HG02981 (cell line): ENCODE data around the gene DCXR.

Source experiments
- ATAC-seq: cut with Tn5 transposase; IDR thresholded peaks from one replicate; pipeline ENCODE4 v1.9.1; 2021; ENCODE audit warnings: mild to moderate bottlenecking, moderate library complexity; ENCODE audit not compliant: unreplicated experiment

DCXR gene

GRCh38 chr17:82024859-82025258, 12.6 kb downstream of the DCXR start:
- ATAC-seq: no peak

GRCh38 chr17:82023447-82024241, 13.9 kb downstream of the DCXR start:
- no peak for ATAC-seq

- peak; percentile 81 for ATAC-seq
These were observed 14.5 kb downstream of the DCXR start, which contains the start of gene LRRC45 for GRCh38 chr17:82022981-82023446. Gene LRRC45 (plus strand): TSS chr17:82023305. CDS start chr17:82023644, 339 bp downstream.

- no peak for ATAC-seq
These were observed 15.1 kb downstream of the DCXR start, which contains the start of gene CENPX for GRCh38 chr17:82022310-82022980. Gene CENPX (minus strand): TSS chr17:82022878. CDS start chr17:82022861, 17 bp downstream.

GRCh38 chr17:82021900-82022309, 15.6 kb downstream of the DCXR start:
- ATAC-seq: no peak

GRCh38 chr17:82021107-82021899, 16.2 kb downstream of the DCXR start:
- no peak for ATAC-seq

- no peak for ATAC-seq
These were observed 16.9 kb downstream of the DCXR start for GRCh38 chr17:82020572-82021106.

GRCh38 chr17:82019690-82020571, 17.6 kb downstream of the DCXR start:
- ATAC-seq: no peak

GRCh38 chr17:82018989-82019689, 18.4 kb downstream of the DCXR start:
- ATAC-seq: no peak

- ATAC-seq: no peak
These were observed 19.1 kb downstream of the DCXR start for GRCh38 chr17:82018152-82018988.

- no peak for ATAC-seq
These were observed 19.8 kb downstream of the DCXR start for GRCh38 chr17:82017612-82018151.

- no peak for ATAC-seq
These were observed 20.5 kb downstream of the DCXR start for GRCh38 chr17:82016875-82017459.

GRCh38 chr17:82016061-82016874, 21.2 kb downstream of the DCXR start:
- no peak for ATAC-seq

- no peak for ATAC-seq
These were observed 22.1 kb downstream of the DCXR start for GRCh38 chr17:82015311-82015971.

GRCh38 chr17:82014971-82015310, 22.6 kb downstream of the DCXR start:
- ATAC-seq: no peak

GRCh38 chr17:82014432-82014831, 23.1 kb downstream of the DCXR start:
- no peak for ATAC-seq
